ENCODE measurements around the gene KLHL30.

The KLHL30 gene

GRCh38 chr2:238146884-238147544, 8.5 kb downstream of the KLHL30 start:
- Histone ChIP-seq H3K4me3 (ENCODE audit: low read depth, low read length) (no peak overlapping the region), H3K27ac (no peak overlapping the region), H3K27me3 (replicated peaks) (no peaks in the 10 kb centered on the region), H3K36me3 (replicated peaks) (no peaks in the 10 kb centered on the region)
- DNase-seq, result no peak
- in situ Hi-C loops (cut with HindIII; ENCODE audit: low pct_ligation_motif_present, low sequenced_read_pairs), result no loop called here
- no peak for TF ChIP-seq CTCF (IDR thresholded peaks at IDR 0.05; ENCODE audit: low read depth, low read length, missing control alignments)

- Histone ChIP-seq H3K36me3 (replicated peaks) (no peaks in the 10 kb centered on the region), H3K27me3 (replicated peaks) (no peaks in the 10 kb centered on the region), H3K27ac (no peak overlapping the region), H3K4me3 (ENCODE audit: low read depth, low read length) (no peak overlapping the region)
- no peak for DNase-seq
- in situ Hi-C loops (cut with HindIII; ENCODE audit: low pct_ligation_motif_present, low sequenced_read_pairs), result no loop called here
- TF ChIP-seq CTCF (IDR thresholded peaks at IDR 0.05; ENCODE audit: low read depth, low read length, missing control alignments), result no peak
These were observed 10.5 kb downstream of the KLHL30 start for GRCh38 chr2:238148981-238149380.

GRCh38 chr2:238149841-238150572, 11.5 kb downstream of the KLHL30 start:
- TF ChIP-seq CTCF (IDR thresholded peaks at IDR 0.05; ENCODE audit: low read depth, low read length, missing control alignments), result no peak
- Histone ChIP-seq H3K4me3 (ENCODE audit: low read depth, low read length) (no peak overlapping the region), H3K36me3 (replicated peaks) (no peaks in the 10 kb centered on the region), H3K27me3 (replicated peaks) (no peaks in the 10 kb centered on the region), H3K27ac (no peak overlapping the region)
- no peak for DNase-seq
- in situ Hi-C loops (cut with HindIII; ENCODE audit: low pct_ligation_motif_present, low sequenced_read_pairs), result no loop called here

DNA sequence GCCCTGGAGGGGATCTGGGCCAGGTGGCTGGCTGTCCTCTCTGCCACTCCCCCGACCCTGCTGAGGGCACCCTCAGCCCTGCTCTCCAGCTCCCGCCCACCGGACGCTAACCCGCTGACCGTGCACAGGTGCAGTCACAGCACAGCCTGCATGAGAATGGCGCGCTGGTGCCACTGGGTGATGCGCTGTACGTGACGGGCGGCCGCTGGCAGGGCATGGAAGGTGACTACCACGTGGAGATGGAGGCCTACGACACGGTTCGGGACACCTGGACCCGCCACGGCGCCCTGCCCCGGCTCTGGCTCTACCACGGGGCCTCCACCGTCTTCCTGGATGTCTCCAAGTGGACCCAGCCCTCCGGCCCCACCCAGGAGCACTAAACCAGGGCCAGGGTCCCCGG, 12.2 kb downstream of the KLHL30 start:
- Histone ChIP-seq H3K4me3 (ENCODE audit: low read depth, low read length) (no peak overlapping the region), H3K27ac (no peak overlapping the region), H3K27me3 (replicated peaks) (no peaks in the 10 kb centered on the region), H3K36me3 (replicated peaks) (no peaks in the 10 kb centered on the region)
- no peak for DNase-seq
- TF ChIP-seq CTCF (IDR thresholded peaks at IDR 0.05; ENCODE audit: low read depth, low read length, missing control alignments), result no peak
- in situ Hi-C loops (cut with HindIII; ENCODE audit: low pct_ligation_motif_present, low sequenced_read_pairs), result no loop called here

- no peak for TF ChIP-seq CTCF (IDR thresholded peaks at IDR 0.05; ENCODE audit: low read depth, low read length, missing control alignments)
- H3K27me3 ChIP-seq (replicated peaks), result no peaks in the 10 kb centered on the region
- in situ Hi-C loops (cut with HindIII; ENCODE audit: low pct_ligation_motif_present, low sequenced_read_pairs), result no loop called here
- no peak for DNase-seq
- H3K27ac ChIP-seq, result no peak overlapping the region
- H3K4me3 ChIP-seq (ENCODE audit: low read depth, low read length), result no peak overlapping the region
- H3K36me3 ChIP-seq (replicated peaks), result no peaks in the 10 kb centered on the region
These were observed 12.7 kb downstream of the KLHL30 start for GRCh38 chr2:238151205-238151604.

Measured in brain microvascular endothelial cell (primary cell).